HUES6 (cell line): ENCODE results near the gene CTBP2.
A peak's percentile ranks its signal among the peaks of the same experiment; 100 is the strongest.

Source experiments
- H3K27ac ChIP-seq: 2 replicates; pipeline ENCODE4 v1.7.0; 2013; ENCODE audit warnings: low read depth, mild to moderate bottlenecking, low read length, inconsistent platforms
- H3K27me3 ChIP-seq: 2 replicates; pipeline ENCODE4 v1.6.1; 2013; ENCODE audit warnings: low read length; ENCODE audit not compliant: control insufficient read depth, insufficient read depth
- H3K36me3 ChIP-seq: 2 replicates; pipeline ENCODE4 v1.6.1; 2013; ENCODE audit warnings: low read length; ENCODE audit not compliant: control insufficient read depth, insufficient read depth
- H3K4me1 ChIP-seq: 2 replicates; pipeline ENCODE4 v1.6.1; 2013; ENCODE audit warnings: low read length; ENCODE audit not compliant: control insufficient read depth, insufficient read depth
- H3K4me3 ChIP-seq: 2 replicates; pipeline ENCODE4 v1.5.1; 2013; ENCODE audit warnings: low read depth, low read length
- H3K9ac ChIP-seq: one replicate; pipeline ENCODE4 v1.6.1; 2013; ENCODE audit warnings: mild to moderate bottlenecking, low read length
- H3K9me3 ChIP-seq: 2 replicates; pipeline ENCODE4 v1.6.1; 2013; ENCODE audit warnings: low read depth, low read length; ENCODE audit not compliant: control insufficient read depth, insufficient read depth

CTBP2 gene

DNA sequence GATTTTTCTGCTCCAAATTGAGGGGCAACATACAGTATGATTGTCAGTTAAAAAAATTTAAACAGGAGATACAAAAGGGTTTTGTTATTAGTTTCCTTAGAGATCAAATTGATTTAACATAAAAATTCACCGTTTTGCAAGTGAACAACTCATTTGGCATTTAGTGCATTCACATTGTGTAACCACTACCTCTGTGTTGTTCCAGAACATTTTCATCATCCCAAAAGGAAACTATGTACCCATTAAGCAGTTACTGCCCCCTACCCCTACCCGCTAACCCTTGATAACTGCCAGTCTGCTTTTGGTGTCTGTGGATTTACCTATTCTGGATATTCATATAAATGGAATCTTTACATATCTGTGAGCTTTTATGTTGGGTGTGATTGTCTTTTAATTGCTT lies 215.4 kb downstream of the CTBP2 start:
- no peak overlapping the region for H3K9ac ChIP-seq
- H3K9me3 ChIP-seq = no peaks in the 10 kb centered on the region
- H3K36me3 ChIP-seq = peaks cover 6% of the 10 kb centered on the region
- H3K4me3 ChIP-seq = no peak overlapping the region
- H3K4me1 ChIP-seq = peaks cover 38% of the 10 kb centered on the region
- no peaks in the 10 kb centered on the region for H3K27me3 ChIP-seq
- peak overlapping the region; percentile 31; the same call in 1 of the 2 replicates for H3K27ac ChIP-seq

DNA sequence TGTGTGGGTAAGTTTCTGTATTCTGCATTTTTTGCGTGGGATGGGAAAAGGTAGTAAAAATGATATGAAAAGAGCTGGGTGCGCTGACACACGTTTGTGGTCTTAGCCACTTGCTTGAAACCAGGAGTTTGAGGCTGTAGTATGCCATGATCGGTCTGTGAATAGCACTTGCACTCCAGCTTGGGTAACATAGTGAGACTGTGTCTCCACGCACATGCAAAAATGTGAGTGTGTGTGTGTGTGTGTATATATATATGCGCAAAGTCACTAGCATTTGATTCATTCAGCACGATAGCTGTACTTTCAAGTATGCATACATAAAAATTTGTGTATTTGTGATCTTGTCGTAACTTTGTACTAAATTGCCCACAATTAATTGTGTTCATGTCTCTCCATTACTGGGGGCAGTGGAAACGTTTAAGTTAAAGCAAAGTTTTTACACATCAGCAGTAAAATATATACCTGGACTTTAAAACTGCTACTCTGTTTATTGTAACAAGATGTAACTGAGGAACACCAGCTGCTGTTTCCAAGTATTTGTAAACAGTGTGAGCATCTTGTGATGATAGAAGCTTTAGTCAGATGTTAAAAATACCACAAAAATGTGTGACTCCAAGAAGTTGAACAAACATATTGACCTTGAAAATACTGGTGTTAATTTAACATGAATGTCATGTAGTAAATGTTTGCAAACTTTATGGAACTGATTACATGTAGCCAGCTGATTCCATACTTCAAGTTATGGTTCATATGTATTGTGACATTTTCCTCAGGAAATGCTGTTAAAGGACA lies 216.9 kb downstream of the CTBP2 start:
- Histone ChIP-seq H3K4me3 (no peak overlapping the region), H3K9ac (no peak overlapping the region), H3K4me1 (peaks cover 38% of the 10 kb centered on the region), H3K27ac (no peak overlapping the region), H3K9me3 (no peaks in the 10 kb centered on the region), H3K36me3 (peaks cover 6% of the 10 kb centered on the region), H3K27me3 (no peaks in the 10 kb centered on the region)

DNA sequence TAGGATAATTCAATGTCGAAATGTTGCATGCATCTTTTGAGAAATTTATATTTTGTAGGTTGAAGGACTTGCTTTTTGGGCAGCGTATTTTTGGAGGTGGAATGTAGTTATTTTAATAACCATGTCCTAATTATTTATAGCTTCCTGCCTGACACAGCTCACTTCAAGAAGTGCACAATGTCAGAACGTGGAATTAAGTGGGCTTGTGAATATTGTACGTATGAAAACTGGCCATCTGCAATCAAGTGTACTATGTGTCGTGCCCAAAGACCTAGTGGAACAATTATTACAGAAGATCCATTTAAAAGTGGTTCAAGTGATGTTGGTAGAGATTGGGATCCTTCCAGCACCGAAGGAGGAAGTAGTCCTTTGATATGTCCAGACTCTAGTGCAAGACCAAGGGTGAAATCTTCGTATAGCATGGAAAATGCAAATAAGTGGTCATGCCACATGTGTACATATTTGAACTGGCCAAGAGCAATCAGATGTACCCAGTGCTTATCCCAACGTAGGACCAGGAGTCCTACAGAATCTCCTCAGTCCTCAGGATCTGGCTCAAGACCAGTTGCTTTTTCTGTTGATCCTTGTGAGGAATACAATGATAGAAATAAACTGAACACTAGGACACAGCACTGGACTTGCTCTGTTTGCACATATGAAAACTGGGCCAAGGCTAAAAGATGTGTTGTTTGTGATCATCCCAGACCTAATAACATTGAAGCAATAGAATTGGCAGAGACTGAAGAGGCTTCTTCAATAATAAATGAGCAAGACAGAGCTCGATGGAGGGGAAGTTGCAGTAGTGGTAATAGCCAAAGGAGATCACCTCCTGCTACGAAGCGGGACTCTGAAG lies 217.8 kb downstream of the CTBP2 start:
- Histone ChIP-seq H3K27me3 (no peaks in the 10 kb centered on the region), H3K27ac (no peak overlapping the region), H3K4me1 (peaks cover 38% of the 10 kb centered on the region), H3K9me3 (no peaks in the 10 kb centered on the region), H3K36me3 (peaks cover 6% of the 10 kb centered on the region), H3K4me3 (no peak overlapping the region), H3K9ac (no peak overlapping the region)

DNA sequence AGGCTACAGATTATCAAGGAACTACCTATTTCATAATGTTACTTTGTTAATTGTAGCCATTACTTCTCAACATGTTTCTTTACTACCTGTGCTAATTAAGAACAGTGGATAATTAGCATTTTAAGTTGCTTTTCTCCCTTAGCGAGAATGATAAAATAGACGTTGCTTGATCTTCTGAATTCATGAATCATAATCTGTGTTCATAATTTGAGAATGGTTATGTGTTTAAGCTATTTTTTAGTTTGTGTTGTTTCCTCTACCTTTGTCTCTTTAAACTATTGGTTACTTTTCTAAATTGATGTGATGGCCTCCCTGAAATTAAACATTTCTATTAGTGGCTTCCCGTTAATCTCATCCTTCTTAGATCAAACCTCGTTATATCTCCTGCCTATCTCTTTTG lies 218.5 kb downstream of the CTBP2 start, which contains the start of gene ZRANB1:
TSS of gene ZRANB1 (plus strand) at position 301 of the 400 bp plus-strand sequence. CDS start 371 bp downstream, outside the sequence.
- H3K9me3 ChIP-seq = no peaks in the 10 kb centered on the region
- no peak within 1 kb of the TSS for H3K4me3 ChIP-seq
- no peak within 1 kb of the TSS for H3K9ac ChIP-seq
- no peak within 1 kb of the TSS for H3K27ac ChIP-seq
- H3K27me3 ChIP-seq = no peaks in the 10 kb centered on the region
- H3K4me1 ChIP-seq = peaks cover 36% of the 10 kb centered on the region
- H3K36me3 ChIP-seq = peaks cover 6% of the 10 kb centered on the region

DNA sequence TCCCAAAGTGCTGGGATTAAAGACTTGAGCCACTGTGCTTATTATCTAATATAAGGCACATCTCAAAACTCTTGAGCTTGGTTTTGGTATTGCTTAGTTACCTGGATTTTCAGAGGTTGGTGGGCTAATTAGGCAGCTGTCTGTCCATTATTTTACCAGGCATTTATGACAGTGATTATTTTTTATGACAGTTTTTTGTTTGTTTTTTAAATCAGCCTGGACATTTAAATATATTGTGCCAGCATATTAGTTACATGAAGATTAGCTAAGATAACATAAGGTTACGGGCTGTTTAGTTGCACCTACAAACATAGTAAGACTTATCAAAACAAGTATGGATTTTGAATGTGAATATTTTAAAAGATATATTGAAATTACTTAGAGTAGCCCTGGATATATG lies 221.1 kb downstream of the CTBP2 start:
- peaks cover 20% of the 10 kb centered on the region for H3K4me1 ChIP-seq
- H3K9ac ChIP-seq = no peak overlapping the region
- H3K27me3 ChIP-seq = no peaks in the 10 kb centered on the region
- H3K4me3 ChIP-seq = no peak overlapping the region
- H3K9me3 ChIP-seq = no peaks in the 10 kb centered on the region
- H3K36me3 ChIP-seq = peaks cover 6% of the 10 kb centered on the region
- no peak overlapping the region for H3K27ac ChIP-seq

DNA sequence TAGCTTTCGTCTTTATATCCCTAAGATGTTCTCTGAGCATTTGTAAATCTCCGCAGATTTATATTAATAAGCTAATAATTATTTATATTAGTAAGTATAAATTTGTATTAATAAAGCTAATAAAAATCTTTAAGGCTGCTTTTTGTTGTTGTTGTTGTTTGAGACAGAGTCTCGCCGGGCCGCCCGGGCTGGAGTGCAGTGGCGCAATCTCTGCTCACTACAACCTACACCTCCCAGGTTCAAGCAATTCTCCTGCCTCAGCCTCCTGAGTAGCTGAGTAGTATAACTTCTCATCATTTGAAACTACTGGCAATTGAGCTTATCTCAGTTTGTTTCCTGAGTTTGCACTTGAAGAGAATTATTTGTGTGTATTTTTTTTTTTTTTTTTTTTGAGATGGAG lies 223.6 kb downstream of the CTBP2 start:
- Histone ChIP-seq H3K9ac (no peak overlapping the region), H3K27ac (no peak overlapping the region), H3K4me3 (no peak overlapping the region), H3K27me3 (no peaks in the 10 kb centered on the region), H3K9me3 (peaks cover 2% of the 10 kb centered on the region; the same call in 1 of the 2 replicates), H3K36me3 (no peaks in the 10 kb centered on the region), H3K4me1 (0 out of 2 replicates have a peak, but pooled peaks cover 3% of the 10 kb centered on the region)

DNA sequence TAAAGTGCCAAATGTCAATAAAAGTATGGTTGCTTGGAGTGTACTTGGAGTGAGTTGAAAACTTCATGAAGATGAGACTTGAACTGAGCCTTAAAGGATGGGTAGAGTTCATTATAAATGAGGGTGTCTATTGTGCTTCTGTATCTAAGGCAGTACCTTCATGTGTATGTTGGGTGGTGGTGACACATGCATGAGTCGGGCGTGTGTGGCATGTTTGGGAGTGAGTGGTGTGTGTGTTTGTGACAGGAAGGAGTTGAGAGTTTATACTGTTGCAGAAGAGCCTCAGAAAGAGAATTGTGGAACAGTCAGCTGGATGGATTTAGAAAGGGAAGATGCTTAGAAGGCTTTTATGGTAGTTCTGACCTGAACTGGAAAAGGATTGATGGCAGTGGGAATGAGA lies 224.4 kb downstream of the CTBP2 start:
- Histone ChIP-seq H3K9ac (no peak overlapping the region), H3K27me3 (no peaks in the 10 kb centered on the region), H3K4me3 (no peak overlapping the region), H3K4me1 (0 out of 2 replicates have a peak, but pooled peaks cover 3% of the 10 kb centered on the region), H3K9me3 (peaks cover 5% of the 10 kb centered on the region; the same call in 1 of the 2 replicates), H3K36me3 (no peaks in the 10 kb centered on the region), H3K27ac (no peak overlapping the region)
